ENCODE measurements around the gene KRT75.
"Not testable (repeated sequence)": the region's sequence is repeated elsewhere in the genome, so short reads cannot be mapped to it uniquely, and the experiment has no call there.

Gene KRT75

DNA sequence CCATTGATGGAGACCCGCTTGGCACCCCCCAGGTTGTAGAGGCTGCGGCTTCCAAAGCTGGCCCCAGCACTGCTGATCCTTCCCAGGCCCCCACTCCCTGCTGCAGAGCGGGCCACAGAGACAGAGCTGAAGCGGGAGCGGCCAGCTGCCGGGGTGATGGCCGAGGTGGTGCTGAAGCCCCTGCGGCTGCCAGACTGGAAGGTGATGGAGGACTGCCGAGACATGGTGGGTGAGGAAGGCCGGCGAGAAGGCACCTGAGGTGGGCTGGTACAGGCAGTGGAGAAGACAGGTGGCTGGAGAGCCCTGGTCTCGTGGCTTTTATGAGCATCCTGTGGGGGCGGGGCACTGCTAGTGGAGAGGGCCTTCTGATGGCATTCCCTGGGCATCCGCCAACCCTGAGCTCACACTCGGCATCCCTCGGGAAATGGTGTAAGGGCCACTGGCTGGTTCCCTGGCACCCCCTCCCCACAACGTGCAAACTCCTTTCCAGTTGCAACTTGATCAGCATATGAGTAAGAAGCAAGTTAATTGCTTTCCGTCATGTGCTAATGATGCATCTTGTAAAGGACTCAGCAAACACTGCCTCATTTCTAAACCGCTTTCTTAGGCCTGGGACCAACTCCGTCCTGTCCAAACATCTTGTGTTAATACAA lies at the start of gene KRT75:
TSS of gene KRT75 (minus strand) at position 291 of the 653 bp plus-strand sequence. CDS start at position 224, 67 bp downstream.
- DNase-seq = no peak

DNA sequence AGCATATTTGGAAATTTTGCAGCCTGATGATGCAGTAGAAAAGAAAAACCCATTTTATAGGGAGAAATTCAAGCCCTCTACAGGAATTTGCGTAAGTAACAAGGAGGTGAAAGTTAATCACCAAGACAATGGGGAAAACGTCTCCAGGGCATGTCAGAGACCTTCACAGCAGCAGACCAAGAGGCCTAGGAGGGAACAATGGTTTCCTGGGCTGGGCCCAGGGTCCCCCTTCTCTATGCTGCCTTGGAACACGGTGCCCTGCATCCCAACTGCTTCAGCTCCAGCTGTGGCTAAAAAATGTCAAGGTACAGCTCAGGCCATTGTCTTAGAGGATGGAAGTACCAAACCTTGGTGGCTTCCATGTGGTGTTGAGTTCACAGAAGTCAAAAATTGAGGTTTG lies 45.9 kb upstream of the KRT75 start:
- no peak for DNase-seq

DNA sequence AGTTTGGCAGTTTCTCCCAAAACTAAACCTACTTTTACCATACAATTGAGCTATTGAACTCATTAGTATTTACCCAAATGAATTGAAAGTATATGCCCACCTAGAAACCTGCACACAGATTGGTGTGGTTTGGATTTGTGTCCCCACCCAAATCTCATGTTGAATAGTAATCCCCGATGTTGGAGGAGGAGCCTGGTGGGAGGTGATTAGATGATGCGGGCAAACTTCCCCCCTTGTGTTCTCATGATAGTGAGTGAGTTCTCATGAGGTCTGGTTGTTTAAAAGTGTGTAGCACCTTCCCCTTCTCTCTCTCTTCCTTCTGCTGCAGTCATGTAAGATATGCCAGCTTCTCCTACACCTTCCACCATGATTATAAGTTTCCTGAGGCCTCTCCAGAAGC lies 43.5 kb upstream of the KRT75 start:
- DNase-seq = no peak

DNA sequence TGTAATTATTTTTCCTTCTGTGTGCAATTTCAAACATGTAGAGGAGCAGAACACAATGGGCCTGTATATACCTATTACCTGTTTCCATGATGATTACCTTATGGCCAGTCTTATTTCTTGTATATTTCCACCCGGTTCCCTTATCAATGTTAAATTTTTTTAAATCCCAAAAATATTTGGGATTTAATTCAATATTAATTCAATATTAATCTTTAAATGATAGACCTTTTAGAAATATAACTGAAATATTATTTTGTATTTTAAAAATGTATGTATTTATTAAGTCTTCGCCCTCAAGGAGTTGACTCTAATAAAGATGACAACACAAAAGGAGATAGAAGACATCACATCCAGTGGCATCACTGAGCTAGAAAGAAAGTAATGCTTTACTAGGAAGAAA lies 40.0 kb upstream of the KRT75 start:
- DNase-seq = no peak

DNA sequence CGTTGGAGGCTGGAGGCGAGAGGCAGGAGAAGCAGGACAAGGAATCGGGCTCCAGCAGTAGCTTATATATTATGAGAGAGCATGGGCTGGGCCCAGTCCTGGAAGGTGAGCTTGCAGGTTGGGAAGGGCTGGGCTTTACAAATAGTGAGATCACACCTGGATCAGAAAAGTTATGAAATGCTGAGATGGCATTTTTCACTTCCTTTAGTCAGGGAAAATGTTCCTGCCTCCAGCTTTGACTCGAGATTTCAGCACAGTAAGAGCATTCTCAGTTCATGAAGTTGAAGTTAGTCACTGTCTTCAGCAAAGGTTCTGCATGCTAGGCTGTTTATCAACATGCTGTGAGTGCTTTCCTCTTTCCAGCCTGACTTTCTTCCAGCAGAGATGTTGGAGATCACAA lies 39.6 kb upstream of the KRT75 start, which contains the start of gene KRT6C:
TSS of gene KRT6C (minus strand) at position 38 of the 400 bp plus-strand sequence. CDS start 68 bp downstream, outside the sequence.
- no peak for DNase-seq

DNA sequence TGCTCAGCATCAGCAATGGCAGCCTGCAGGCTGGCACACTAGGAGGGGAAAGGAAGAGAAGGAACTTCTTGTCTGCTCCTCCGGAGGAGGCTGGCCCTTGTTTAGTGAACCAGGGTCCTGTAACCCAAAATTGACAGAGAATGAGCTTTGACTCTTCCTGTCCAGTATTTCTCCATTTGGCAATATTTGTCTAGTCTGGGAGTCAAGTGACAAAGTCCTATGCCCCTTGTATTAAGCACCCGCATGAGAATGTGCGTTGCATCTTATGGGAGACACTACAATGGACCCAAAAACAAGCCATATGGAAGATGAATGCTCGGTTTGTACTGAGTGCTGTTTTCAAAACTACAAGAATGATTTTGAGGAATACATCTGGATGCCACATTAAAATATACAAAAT lies 35.7 kb upstream of the KRT75 start:
- no peak for DNase-seq

DNA sequence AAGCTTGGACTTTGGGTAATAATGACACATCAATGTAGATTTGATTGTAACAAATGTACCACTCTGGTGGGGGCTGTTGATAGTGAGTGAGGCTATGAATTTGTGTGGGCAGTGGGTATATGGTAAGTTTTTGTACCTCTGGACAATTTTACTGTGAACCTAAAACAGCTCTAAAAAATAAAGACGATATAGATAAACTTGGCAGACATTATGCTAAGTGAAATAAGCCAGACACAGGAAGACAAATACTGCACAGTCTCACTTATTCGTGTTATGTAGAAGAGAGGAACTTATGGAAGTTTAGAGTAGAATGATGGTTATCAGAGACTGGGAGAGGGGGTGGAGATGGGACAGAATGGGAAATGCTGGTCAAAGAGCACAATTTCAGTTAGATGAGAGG lies 30.7 kb upstream of the KRT75 start:
- DNase-seq = no peak

DNA sequence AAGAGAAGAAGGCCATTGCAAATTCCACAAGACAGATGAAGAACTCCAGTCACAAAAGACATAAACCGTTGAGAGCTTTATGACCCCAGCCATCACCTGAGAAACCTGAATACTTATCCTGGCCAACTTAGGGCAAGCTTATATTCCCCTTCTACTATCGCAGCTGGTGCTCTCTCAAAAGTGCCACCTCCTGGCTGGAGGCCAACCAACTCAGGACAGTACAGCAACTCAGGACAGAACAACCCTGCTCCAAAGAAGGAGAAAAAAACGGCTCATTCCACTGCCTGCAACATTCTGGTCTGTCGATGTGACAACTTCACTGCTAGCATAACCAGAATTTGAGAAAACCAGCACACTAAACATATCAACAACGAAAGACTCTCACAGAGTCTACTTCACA lies 27.5 kb upstream of the KRT75 start:
- DNase-seq = no peak

DNA sequence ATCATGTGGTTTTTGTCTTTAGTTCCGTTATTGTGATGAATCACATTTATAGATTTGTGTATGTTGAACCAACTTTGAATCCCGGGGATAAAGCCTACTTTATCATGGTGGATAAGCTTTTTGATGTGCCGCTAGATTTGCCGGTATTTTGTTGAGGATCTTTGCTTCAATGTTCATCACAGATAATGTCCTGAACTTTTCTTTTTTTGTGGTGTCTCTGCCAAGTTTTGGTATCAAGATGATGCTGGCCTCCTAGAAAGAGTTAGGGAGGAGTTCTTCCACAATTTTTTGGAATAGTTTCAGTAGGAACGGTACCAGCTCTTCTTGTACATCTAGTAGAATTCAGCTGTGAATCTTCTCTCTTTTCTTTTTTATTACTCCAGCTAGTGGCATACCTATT lies 24.7 kb upstream of the KRT75 start:
- no peak for DNase-seq

DNA sequence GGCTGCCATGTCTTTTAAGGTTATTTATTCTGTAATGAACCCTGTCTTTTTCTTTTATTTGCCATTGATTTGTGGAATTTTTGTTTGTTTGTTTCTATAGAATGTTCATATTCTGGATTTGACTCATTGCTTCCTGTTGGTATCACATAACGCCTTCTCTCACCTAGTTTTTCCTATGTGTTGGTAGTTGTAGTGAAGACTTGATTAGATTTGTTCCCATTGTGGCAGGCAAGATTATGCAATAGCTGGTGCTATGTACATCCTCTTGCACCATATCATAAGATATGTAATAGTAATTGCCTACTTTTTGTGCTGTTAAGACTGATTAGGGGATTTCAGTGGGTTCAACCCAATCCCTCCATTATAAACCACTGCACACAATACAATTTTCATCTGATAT lies 21.6 kb upstream of the KRT75 start:
- DNase-seq = no peak

DNA sequence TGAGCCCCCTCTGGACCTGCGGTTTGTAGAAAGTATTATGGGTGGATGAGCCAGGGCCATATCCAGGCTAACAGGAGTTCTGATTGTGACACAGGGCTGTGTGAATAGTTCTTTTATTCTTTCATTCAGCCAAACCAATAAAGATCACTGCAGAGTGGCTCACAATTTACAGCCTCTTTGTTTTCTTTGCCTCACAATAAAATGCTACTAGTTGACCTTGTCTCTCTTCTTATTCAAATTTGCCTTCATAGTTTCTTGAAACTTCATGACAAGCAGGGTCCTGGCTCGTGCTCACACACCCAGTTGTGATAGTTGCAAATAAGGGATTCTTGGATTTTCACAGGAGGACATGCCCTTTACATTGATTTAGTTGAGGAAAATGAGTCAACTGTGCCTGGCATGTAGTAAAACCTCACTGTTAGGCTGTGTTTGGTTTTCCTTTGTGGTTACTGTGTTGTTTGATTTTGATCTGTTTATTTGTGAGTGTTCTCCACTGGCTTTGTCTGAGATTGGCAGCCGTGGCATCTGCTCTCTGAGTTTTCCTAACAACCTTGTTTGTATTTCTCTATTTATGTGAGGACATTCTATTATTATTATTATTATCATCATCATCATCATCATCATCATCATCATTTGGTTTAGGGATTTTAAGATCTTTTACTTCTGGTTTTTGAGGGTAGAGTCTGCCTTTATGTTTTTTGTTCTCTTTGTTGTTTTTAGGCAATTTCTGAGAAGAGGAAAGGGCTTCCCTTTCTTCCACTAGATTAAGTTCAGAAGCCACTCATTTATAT lies 20.4 kb upstream of the KRT75 start:
- no peak for DNase-seq

DNA sequence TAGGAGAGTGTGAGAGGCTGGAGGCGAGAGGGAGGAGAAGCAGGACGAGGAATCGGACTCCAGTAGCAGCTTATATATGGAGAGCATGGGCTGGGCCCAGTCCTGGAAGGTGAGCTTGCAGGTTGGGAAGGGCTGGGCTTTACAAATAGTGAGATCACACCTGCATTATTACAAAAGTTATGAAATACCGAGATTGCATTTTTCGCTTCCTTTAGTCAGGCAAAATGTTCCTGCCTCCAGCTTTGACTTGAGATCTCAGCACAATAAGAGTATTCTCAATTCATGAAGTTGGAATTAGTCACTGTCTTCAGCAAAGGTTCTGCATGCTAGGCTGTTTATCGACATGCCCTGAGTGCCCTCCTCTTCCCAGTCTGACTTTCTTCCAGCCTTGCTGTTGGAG lies 17.9 kb upstream of the KRT75 start, which contains the start of gene KRT6B:
TSS of gene KRT6B (minus strand) at position 46 of the 400 bp plus-strand sequence. CDS start 68 bp downstream, outside the sequence.
- no peak for DNase-seq

DNA sequence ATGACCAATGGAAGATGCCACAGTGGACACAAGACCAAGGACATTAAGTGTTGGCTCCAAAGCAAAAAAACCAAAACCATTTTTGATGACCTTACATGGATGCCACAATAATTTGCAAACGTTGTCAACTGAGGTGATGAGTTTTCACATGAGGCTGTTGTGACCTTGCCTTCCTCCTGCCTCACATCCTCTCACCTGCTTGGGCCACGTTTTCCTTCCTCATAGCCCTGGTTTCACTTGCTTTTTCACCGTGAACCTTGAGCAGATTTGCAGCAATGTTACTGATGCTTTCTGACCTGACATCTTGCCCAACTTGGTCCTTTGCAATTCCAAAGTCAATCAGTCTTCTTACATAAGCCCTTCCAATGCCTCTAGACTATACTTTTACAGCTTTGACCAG lies 14.1 kb upstream of the KRT75 start:
- DNase-seq = no peak

DNA sequence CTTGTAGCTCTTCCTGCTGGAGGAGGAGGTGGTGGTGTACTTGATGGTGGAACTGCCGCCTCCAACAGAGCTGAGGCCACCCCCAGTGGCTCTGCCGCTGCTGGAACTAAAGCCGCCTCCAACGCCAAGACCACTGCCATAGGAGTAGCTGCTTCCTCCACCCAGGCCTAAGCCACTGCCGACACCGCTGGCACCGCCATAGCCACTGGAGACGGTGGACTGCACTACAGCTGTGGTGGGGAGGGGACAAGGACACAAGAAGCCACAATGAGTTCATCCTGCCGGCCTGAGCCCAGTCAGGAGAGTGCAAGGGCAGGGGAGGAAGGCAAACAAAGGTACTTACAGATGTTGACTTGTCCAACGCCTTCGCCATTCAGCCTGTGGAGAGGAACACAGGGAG lies 13.0 kb upstream of the KRT75 start:
- DNase-seq = not testable (repeated sequence)

DNA sequence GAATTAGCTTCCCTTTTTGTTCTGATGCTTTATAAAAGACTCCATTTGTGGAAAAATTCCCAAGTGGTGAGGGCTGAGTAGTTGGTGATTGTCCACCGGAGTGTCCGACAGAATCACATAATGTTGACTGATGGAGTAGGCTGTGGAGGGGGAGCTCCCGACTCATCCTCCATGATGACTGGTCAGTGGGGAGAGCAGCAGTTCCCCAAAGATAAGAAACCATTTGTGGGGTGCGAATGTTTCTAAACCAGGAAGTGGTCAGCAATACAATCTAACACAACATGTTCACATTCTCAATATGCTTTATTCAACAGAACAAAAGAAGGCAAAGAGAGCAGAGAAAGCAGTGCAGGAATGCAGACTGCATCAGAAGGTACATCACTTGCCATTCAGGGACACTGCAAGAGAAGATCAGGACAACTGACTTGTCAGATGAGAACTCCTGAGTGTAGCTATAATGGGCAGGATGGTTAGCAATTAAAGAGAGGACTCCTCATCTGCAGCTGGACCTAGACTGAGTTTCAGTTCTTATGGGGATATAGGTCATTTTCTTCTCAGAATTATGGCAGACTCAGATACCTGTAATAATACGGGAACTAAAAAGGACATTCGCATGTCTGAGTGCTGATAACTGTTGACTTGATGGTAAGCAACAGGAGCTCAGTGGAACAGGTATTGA lies 12.3 kb upstream of the KRT75 start:
- no peak for DNase-seq

DNA sequence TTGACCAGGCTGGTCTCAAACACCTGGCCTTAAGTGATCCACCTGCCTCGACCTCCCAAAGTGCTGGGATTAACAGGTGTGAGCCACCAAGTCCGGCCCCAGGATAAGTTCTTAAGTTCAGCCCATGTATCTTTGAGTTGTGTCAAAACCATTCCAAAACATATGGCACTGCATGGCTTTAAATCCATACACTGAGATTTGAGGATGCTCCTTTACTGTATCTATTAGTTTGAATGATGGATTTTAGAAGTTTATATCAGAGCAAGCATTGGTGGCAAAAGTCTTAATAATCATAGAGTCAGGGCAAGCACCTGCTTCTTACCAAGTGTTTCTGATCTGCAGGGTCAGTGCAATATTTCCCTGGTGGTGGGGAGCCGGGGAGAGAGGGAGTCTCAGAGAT lies 11.7 kb upstream of the KRT75 start:
- no peak for DNase-seq

DNA sequence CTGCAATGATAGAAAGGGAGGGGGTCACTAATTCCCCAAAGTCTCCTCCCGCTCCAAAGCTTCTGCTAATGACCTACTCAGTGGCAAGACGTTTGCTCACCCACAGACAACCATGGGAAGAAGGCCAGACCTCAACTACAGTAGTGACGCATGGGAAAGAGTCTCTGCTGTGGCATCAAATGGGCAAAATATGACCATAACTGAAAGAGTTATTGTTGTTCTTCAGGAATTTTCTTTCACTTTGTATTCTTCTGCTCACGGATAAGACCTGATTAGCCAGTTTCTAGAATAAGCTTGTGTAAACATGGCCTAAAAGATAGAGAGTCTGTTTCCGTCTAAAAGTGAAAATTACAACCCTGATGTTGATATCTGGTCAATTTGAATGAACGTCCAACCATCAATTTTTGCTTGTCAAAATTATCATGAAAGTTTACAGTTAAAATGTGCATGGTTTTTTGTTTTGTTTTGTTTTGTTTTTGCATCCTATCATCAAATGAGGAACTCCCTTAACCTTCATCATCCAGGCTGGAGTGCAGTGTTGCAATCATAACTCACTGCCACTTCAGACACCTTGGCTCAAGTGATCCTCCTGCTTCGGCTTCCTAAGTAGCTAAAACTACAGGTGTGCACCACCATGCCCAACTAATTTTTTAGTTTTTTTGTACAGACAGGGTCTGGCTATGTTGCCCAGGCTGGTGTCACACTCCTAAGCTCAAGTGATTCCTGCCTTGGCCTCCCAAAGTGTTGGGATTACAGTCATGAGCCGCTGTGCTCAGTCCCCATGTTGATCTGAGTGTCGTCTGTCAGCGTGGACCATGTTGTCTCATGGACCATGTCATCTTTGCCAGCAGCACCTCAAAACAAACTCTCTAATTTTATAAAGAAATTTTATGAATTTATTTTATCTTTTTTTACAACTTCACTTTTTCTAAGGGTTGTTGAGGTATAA lies 10.8 kb upstream of the KRT75 start:
- no peak for DNase-seq

DNA sequence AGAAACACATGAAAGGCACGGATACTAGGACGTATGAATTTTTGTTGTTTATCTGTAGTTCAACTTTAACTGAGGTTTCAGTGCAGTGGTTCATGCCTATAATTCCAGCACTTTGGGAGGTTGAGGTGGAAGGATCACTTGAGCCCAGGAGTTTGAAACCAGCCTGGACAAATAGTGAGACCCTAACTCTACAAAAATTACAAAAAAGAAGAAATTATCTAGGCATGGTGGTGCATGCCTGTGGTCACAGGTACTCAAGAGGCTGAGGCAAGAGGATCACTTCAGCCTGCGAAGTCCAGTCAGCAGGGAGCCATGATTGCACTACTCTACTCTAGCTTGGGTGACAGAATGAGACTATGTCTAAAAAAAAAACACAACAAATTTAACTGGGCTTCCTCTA lies 9.8 kb upstream of the KRT75 start:
- no peak for DNase-seq

DNA sequence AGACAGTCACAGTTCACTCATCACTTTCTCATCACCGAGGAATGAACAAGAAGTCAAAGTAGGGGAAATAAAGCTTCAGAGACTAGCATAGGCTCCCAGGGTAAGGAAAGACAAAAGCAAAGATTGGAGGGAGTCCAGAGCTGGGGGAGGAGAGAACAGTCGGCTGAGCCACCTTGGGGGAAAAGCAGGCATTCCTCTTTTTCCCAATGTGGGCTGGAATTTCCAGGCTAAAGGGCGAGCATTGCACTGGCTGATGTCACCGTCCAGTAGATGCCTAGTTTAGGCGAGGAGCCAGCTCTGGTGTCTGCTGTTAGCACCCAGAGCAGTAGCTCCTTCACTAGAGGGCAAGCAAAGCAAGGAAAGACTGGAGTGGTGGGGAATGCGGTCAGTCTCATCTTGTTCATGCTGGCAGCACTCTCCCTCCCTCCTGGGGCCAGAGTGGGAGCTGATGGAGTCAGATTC lies 8.5 kb upstream of the KRT75 start:
- no peak for DNase-seq

DNA sequence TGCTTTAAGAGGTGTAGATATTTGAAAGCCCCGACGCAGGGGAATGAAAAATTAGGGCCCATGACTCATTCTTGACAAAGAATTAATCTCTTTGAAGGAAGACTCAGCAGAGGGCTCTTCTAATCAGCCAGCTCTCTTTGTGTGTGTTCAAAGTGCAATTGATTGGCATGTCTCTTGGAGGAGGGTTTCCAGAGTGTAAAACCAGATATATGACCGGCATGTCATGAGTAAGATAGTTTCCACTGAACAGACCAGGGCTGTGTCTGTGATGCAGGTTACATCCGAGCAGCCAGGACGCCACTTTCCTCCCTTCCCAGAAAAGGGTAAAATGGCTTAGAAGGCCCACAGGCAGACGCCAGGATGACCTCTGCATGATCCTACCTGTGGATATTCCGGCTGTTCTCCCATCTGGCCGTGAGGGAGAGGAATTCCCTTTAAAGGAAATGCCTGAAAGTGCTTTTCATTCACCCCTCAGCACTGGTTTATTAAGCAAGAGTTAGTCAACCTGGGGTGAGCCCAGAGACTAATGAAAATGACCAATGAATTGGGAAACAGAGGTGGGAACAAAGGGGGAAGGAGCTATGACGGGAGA lies 7.2 kb upstream of the KRT75 start:
- DNase-seq = no peak

DNA sequence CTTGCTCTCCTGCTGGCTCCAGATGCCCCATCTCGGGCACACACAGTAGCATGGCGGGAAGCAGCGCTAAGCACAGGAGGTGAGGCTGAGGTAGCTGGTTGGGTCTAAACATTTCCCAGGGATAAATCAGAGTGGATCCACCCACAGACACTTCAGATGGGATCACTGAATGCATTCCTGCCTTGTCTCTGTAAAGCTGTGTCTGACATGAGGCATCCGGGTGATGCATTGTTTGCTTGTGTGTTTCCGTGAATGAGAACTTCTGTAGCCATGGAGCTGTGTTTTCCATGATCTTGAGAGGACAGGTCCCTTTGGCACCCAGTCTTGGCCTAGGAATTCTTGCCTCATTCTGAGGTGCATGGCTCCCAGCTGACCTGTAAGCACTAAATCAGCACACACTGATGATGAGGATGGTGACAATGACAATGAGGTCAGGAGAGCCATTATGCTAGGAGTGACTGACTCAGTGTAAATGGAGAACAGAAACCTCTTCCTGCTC lies 6.7 kb upstream of the KRT75 start:
- DNase-seq = no peak

DNA sequence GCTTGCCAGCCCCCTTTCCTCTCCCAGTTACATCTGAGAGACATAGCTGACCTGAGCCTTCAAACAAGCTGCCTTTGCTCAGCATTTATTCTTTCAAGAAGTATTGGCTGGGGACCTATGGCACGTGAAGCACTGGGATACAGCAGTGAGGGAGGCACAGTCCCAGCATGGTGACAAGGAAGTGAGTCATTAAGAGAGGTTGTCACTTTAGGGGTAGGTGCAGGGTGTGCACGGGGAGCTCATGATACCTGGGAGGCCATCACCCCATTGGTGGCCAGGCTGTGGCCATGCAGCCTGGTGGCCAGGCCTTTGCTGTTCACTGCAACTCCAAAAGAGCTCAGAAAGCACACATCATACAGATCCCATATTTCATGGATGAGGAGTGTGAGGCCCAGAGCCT lies 5.7 kb upstream of the KRT75 start:
- no peak for DNase-seq

Measured in NCI-H526 (cell line).